Measurements from ENCODE around the gene KIF13A. TPM values are rescaled to one million over a fixed set of nuclear protein-coding genes. Genes with fewer than 3 reads are reported as not detected.

The KIF13A gene
- total and polyA plus RNA-seq, 2 donors (not counting 3 experiments of a cell fraction or from before 2014, with no cell fraction given) = 24.9 to 65.8 TPM

GRCh38 chr6:17994019-17994418, 6.6 kb upstream of the KIF13A start:
- H3K4me3 ChIP-seq (replicated peaks in 1 of 3; ENCODE audit: insufficient read depth in 1 of 3, low read depth in 1 of 3, low read length in 3 of 3) = no peak overlapping the region

More at GRCh38 chr6:17994019-17994418, 6.6 kb upstream of the KIF13A start:
- dilution Hi-C loops (cut with MboI; ENCODE audit: extremely low pct_ligation_motif_present, low sequenced_read_pairs) (no loop called here), intact Hi-C loops (cut with micrococcal nuclease) (no loop called here)
- no peaks in the 10 kb centered on the region for H3K9me3 ChIP-seq (replicated peaks; ENCODE audit: control insufficient read depth, insufficient read depth, low read length)
- H3K36me3 ChIP-seq (ENCODE audit: control insufficient read depth in 2 of 2, extremely low read depth in 1 of 2, insufficient read depth in 2 of 2, low read length in 2 of 2) = no peaks in the 10 kb centered on the region
- no peaks in the 10 kb centered on the region for H3K4me1 ChIP-seq (ENCODE audit: control insufficient read depth, extremely low read depth, insufficient read depth, low read length)
- CTCF ChIA-PET = no interaction called here
- H3K79me2 ChIP-seq (ENCODE audit: control insufficient read depth, insufficient read depth, low read length) = no peaks in the 10 kb centered on the region
- no peaks in the 10 kb centered on the region for H3K9me1 ChIP-seq (replicated peaks; ENCODE audit: control insufficient read depth, extremely low read depth, insufficient read depth, low read length)
- POLR2A ChIA-PET = no interaction called here
- DNase-seq (ENCODE audit: low read depth, low spot score) = no peak
- BruUV-seq (replicated peaks) = no TSS peak
- no peak overlapping the region for H2AFZ ChIP-seq (ENCODE audit: low read depth, low read length)
- no peak overlapping the region for H3K27ac ChIP-seq (ENCODE audit: insufficient read depth, low read depth, low read length)
- no peak overlapping the region for H3K9ac ChIP-seq (replicated peaks; ENCODE audit: extremely low read depth, insufficient read depth, low read length)
- no peaks in the 10 kb centered on the region for H4K20me1 ChIP-seq (replicated peaks; ENCODE audit: control insufficient read depth, extremely low read depth, insufficient read depth, low read length)
- H3K4me2 ChIP-seq (ENCODE audit: insufficient read depth, low read length) = no peak overlapping the region
- no peak for FAIRE-seq
- peaks cover 2 to 4% of the 10 kb centered on the region in 2 experiments for H3K27me3 ChIP-seq (ENCODE audit: control insufficient read depth in 2 of 2, insufficient read depth in 2 of 2, low read length in 2 of 2)
- TF ChIP-seq JUN (IDR thresholded peaks at IDR 0.05; ENCODE audit: borderline replicate concordance, insufficient read depth, insufficient read length, low read depth) (no peak), CTCF (IDR thresholded peaks at IDR 0.05; ENCODE audit: extremely low read depth in 1 of 2, insufficient read depth in 1 of 2, low read depth in 1 of 2, low read length in 2 of 2) (no peak), MAX (IDR thresholded peaks at IDR 0.05; ENCODE audit: insufficient read depth, insufficient read length) (no peak), MYC (IDR thresholded peaks at IDR 0.05; ENCODE audit: low read depth, low read length) (no peak), POLR2A (IDR thresholded peaks at IDR 0.05; ENCODE audit: low read depth, low read length) (no peak), POLR2AphosphoS5 (IDR thresholded peaks at IDR 0.05; ENCODE audit: insufficient read depth, low read depth, low read length) (no peak), FOS (IDR thresholded peaks at IDR 0.05; ENCODE audit: borderline replicate concordance, insufficient read depth, low read length) (no peak)

All from endothelial cell of umbilical vein (primary cell).